ENCODE results near the gene PNPLA3.

- no peak for TF ChIP-seq SIN3A (IDR thresholded peaks at IDR 0.05; ENCODE audit: borderline replicate concordance, insufficient read depth, low read length)
- no peak for TF ChIP-seq TAF1 (IDR thresholded peaks at IDR 0.05; ENCODE audit: borderline replicate concordance, insufficient read depth, low read length)
Observed at GRCh38 chr22:43983808-43984207, 60.2 kb downstream of the PNPLA3 start.

All from PFSK-1 (cell line).